Inflammatory macrophage (primary cell): ENCODE data around the gene CMC4.

Source experiments
- DNase-seq, 2 donors: peaks; one replicate each; pipeline ENCODE4 v3.0.0-alpha.2; 2020 to 2022

Gene CMC4

GRCh38 chrX:155053656-155054055, 17.3 kb downstream of the CMC4 start:
- no peak for DNase-seq

GRCh38 chrX:155052738-155053498, 18.0 kb downstream of the CMC4 start:
- no peak for DNase-seq

- peak; percentile 30 to 60 for DNase-seq
These were observed 21.8 kb downstream of the CMC4 start for GRCh38 chrX:155048977-155049619.

- peak in 1 of 2 donors; percentile 14 for DNase-seq
These were observed 24.0 kb downstream of the CMC4 start for GRCh38 chrX:155046811-155047528.

- no peak for DNase-seq
These were observed 24.7 kb downstream of the CMC4 start for GRCh38 chrX:155046129-155046810.

GRCh38 chrX:155035688-155036087, 35.2 kb downstream of the CMC4 start:
- no peak for DNase-seq

- no peak for DNase-seq
These were observed 39.3 kb downstream of the CMC4 start for GRCh38 chrX:155031657-155032056.

GRCh38 chrX:155028877-155029291, 42.1 kb downstream of the CMC4 start:
- no peak for DNase-seq

- no peak for DNase-seq
These were observed 42.8 kb downstream of the CMC4 start for GRCh38 chrX:155028129-155028528.

GRCh38 chrX:155027509-155028066, 43.3 kb downstream of the CMC4 start:
- peak; percentile 68 to 79 for DNase-seq

GRCh38 chrX:155026727-155027508, 44.0 kb downstream of the CMC4 start, which contains the start of gene FUNDC2:
FUNDC2 (plus strand) TSS chrX:155026844; CDS start chrX:155026939, 95 bp downstream.
- DNase-seq = peak; percentile 93 to 95

- DNase-seq = no peak
These were observed 44.6 kb downstream of the CMC4 start for GRCh38 chrX:155026420-155026726.

GRCh38 chrX:155023907-155024833, 46.8 kb downstream of the CMC4 start:
- no peak for DNase-seq

- DNase-seq = peak; percentile 17 to 38
These were observed 48.4 kb downstream of the CMC4 start, which contains the start of gene F8 for GRCh38 chrX:155022585-155022984. F8 (minus strand) TSS chrX:155022723; CDS start chrX:155022552, 171 bp downstream.

GRCh38 chrX:155020591-155020990, 50.3 kb downstream of the CMC4 start:
- no peak for DNase-seq
